HG03095 (cell line): ENCODE data around the gene OR6B1.
"Not testable (repeated sequence)": the region's sequence is repeated elsewhere in the genome, so short reads cannot be mapped to it uniquely, and the experiment has no call there.

ENCODE experiments used
- ATAC-seq: cut with Tn5 transposase; IDR thresholded peaks from one replicate; pipeline ENCODE4 v1.9.1; 2021; ENCODE audit warnings: moderate library complexity; ENCODE audit not compliant: unreplicated experiment

OR6B1 gene

GRCh38 chr7:144004703-144005102, 4.6 kb downstream of the OR6B1 start:
- no peak for ATAC-seq

GRCh38 chr7:144006029-144006691, 6.0 kb downstream of the OR6B1 start:
- ATAC-seq: no peak

DNA sequence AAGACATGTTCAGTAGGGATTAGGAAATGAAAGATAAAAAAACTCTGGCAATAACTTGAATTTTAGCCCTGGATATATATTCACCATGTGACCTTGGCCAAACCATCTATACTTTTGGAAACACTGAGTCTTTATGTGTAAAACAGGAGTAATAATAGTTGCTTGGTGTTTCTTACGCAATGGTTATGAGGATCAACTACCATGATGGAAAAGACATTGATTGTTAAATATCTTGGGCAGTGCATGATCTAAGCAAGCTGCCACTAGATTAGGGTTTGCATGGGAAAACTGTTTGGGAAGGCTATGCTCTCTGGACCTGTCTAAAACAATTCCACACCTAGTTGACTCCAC, 6.5 kb downstream of the OR6B1 start:
- no peak for ATAC-seq

- ATAC-seq: no peak
Measured at GRCh38 chr7:144009361-144009760, 9.2 kb downstream of the OR6B1 start.

DNA sequence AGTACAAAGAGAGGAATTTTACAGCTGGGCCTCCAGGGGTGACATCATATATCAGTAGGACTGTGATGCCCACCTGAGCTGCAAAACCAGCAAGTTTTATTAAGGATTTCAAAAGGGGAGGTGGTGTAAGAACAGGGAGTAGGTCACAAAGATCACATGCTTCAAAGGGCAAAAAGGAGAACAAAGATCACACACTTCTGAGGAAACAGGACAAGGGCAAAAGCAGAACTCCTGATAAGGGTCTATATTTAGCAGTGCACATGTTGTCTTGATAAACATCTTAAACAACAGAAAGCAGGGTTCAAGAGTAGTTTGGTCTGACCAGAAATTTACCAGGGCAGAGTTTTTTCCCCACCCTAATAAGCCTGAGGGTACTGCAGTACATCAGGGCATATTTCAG, 9.9 kb downstream of the OR6B1 start:
- not testable (repeated sequence) for ATAC-seq

DNA sequence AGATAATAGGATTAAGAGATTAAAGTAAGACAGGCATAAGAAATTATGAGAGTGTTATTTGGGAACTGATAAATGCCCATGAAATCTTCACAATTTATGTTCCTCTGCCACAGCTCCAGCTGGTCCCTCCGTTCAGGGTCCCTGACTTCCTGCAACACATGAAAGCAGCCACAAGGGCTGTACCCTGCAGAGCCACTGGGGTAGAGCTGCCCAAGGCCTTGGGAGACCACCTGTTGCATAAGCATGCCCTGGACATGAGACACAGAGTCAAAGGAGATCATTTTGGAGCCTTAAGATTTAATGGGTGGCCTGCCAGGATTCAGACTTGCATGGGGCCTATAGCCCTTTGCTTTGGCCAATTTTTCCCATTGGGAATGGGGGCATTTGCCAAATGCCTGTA, 10.7 kb downstream of the OR6B1 start:
- not testable (repeated sequence) for ATAC-seq

- ATAC-seq: no peak
Measured at GRCh38 chr7:144011458-144012230, 11.5 kb downstream of the OR6B1 start.

GRCh38 chr7:144018065-144018464, 17.9 kb downstream of the OR6B1 start:
- no peak for ATAC-seq

DNA sequence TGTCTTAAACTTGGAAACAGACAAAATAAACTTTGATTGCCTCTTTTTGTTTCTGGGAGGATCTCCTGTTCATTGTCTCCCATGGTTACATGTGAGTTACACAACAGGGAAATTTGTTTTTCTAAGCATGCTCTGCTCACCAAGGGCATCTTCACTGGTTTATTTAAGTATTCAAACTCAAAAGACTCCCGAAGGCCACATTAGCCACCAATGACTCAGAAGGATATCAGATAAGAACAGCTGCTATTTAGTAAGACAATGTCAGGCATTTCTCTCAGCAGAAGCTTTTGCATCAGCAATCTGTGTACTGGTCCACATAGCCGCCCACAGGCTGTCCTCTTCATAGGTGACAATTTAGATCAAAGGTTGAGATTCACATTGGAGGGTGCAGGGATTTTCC, 19.3 kb downstream of the OR6B1 start:
- ATAC-seq: no peak

- ATAC-seq: no peak
Measured at GRCh38 chr7:144020340-144020739, 20.2 kb downstream of the OR6B1 start.

GRCh38 chr7:144022169-144022568, 22.0 kb downstream of the OR6B1 start:
- no peak for ATAC-seq

- ATAC-seq: no peak
Measured at GRCh38 chr7:144023171-144023827, 23.2 kb downstream of the OR6B1 start.

DNA sequence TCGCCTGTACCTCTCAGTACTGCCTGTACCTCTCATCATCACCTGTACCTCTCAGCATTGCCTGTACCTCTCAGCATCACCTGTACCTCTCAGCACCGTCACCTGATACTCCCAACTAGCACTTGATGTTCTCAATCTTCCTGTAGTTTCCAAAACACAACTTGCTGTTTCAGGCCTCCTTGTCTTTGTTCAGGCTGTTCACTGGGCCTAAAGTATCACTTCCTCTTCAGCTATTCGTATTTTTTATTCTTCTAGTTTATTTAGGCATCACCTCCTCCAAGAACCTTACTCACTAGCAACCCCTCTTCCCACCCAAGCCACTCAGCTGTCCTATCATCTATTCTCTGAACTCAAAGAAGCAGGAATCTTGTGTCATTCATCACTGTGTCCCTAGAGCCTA, 24.1 kb downstream of the OR6B1 start:
- no peak for ATAC-seq

- no peak for ATAC-seq
Measured at GRCh38 chr7:144026203-144026883, 26.2 kb downstream of the OR6B1 start.

DNA sequence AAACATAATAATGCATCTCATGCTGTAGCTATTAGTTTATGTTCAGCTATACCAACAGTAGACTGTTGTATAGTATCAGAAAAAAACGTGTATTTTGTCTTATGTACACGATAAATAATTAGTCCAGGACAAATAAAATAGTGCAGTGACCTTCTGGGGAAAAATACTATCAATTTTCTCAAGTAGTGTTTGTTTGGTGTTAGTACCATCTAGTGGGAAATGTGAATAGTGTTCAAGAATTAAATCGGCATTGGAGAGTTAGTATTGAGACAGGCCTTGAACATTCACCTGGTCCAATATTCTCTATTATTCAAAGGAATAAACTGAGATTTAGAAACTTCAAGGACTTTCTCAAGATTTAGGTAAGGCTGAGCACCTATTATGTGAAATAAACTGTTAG, 26.9 kb downstream of the OR6B1 start:
- no peak for ATAC-seq

- no peak for ATAC-seq
Measured at GRCh38 chr7:144027974-144028373, 27.9 kb downstream of the OR6B1 start.

DNA sequence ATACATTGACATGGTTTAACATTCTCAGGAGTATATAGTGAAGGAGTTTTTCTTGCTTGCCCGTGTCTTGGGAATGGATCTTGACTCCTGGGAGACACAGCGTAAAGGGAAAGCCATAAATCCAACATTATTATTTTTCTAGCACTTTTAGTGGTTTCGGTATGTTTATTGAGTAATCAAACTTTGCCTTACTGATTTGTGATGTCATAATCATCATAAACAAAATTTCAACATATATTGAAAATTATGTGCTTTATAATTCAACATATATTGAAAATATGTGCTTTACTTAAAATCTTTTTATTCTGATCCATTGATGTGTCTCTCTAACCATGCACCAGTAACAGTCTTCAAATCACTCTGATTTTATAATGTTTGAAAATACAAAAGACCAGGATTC, 28.4 kb downstream of the OR6B1 start:
- ATAC-seq: no peak

- no peak for ATAC-seq
Measured at GRCh38 chr7:144032516-144032915, 32.4 kb downstream of the OR6B1 start.

DNA sequence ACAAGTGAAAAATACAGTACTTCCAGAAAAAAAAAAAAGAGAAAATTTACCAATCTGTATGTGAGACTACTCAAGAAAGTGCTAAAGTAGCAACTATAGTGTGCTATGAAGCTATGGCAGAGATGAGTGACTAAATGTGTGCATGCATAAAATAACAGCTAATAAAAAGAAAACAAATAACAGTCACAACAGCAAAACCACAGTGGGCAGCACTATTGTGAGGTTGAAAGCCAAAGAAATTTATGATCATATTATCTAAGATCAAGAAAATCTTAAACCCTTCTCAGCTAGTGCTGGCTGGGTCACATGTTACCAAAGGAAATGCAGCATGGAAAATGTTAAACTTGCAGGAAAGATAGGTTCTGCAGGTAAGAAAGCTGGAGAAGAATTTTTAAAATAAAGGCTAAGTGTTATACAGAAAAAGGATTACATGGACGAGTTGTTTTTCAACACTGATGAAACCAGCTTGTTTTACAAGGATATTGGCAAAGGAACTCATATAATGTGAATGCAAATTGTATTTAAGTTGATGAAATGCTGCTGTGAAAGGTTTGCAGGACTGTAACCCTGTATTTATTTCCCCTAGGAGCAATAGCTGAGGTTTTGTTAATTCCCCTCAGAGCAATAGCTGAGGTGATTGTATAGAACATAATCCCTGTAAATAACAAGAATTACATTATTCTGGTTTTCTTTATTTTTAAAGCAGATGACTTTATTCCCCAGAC, 33.0 kb downstream of the OR6B1 start:
- no peak for ATAC-seq

- no peak for ATAC-seq
Measured at GRCh38 chr7:144035385-144035784, 35.3 kb downstream of the OR6B1 start.

DNA sequence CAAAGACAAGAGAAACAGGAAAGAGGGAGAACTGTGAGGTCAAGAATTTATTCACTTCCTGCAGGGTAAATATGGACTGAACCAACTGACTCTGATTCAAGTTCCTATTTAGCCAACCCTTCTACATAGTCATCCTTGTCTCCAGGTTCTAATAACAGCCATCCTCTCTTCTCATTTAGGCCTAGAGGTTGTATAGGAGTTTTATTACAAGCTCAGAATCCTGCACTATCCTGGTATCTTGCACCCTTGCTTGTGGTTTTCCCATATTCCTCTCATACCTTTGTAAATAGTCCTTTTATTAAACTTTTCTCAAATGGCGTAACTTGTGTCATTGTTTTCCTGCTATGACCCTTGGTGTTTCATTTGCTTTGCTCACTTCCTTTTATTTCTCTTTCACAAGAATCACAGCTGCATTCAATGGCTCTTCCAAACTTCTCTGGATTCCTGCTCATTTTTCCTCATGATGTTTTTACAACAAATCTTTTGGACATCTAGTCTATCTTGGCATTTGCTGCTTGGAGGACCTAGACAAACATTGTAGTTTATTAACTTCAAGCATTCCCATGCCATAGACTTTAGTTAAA, 36.3 kb downstream of the OR6B1 start:
- ATAC-seq: no peak
